Mesenchymal stem cell (in vitro differentiated cells and primary cell): ENCODE data around the gene RPL31.

ENCODE experiments used
- DNase-seq: peaks from one replicate; pipeline ENCODE4 v3.0.0-alpha.2; 2013
- H2AFZ ChIP-seq: one replicate; pipeline ENCODE4 v1.6.1; 2013; ENCODE audit warnings: low read depth, mild to moderate bottlenecking, control low read depth, inconsistent platforms, low read length, moderate library complexity
- H2AK5ac ChIP-seq: 2 replicates; pipeline ENCODE4 v1.6.1; 2013; ENCODE audit warnings: low read length, moderate library complexity, mild to moderate bottlenecking, inconsistent platforms; ENCODE audit not compliant: severe bottlenecking
- H2BK120ac ChIP-seq: one replicate; pipeline ENCODE4 v1.6.1; 2013; ENCODE audit warnings: low read depth, mild to moderate bottlenecking, inconsistent platforms, low read length, moderate library complexity
- H2BK12ac ChIP-seq, 2 experiments: one replicate each; pipeline ENCODE4 v1.6.1; 2013; ENCODE audit warnings: inconsistent platforms in 2 of 2, low read length in 2 of 2, mild to moderate bottlenecking in 2 of 2, moderate library complexity in 2 of 2, control low read depth in 1 of 2
- H2BK15ac ChIP-seq: one replicate; pipeline ENCODE4 v1.6.1; 2013; ENCODE audit warnings: mild to moderate bottlenecking, low read depth, inconsistent platforms; ENCODE audit not compliant: poor library complexity, severe bottlenecking
- H2BK5ac ChIP-seq: 2 replicates; pipeline ENCODE4 v1.6.1; 2013; ENCODE audit warnings: low read depth, mild to moderate bottlenecking, low read length, control low read depth, inconsistent platforms; ENCODE audit not compliant: poor library complexity, severe bottlenecking
- H3K14ac ChIP-seq, 2 experiments: one replicate each; pipeline ENCODE4 v1.6.1; 2013; ENCODE audit warnings: inconsistent platforms in 2 of 2, low read length in 2 of 2, control low read depth in 1 of 2, mild to moderate bottlenecking in 1 of 2, moderate library complexity in 1 of 2
- H3K18ac ChIP-seq, 2 experiments: one replicate each; pipeline ENCODE4 v1.6.1; 2013; ENCODE audit warnings: inconsistent platforms in 2 of 2, low read length in 2 of 2, control low read depth in 1 of 2, low read depth in 1 of 2, mild to moderate bottlenecking in 1 of 2
- H3K23ac ChIP-seq, 2 experiments: one replicate each; pipeline ENCODE4 v1.6.1; 2013; ENCODE audit warnings: inconsistent platforms in 2 of 2, low read length in 2 of 2, mild to moderate bottlenecking in 2 of 2, moderate library complexity in 2 of 2, control low read depth in 1 of 2
- H3K27ac ChIP-seq: 2 replicates; pipeline ENCODE4 v1.5.1; 2013; ENCODE audit warnings: mild to moderate bottlenecking, moderate library complexity, low read length, control low read depth, inconsistent platforms; ENCODE audit not compliant: poor library complexity, severe bottlenecking
- H3K27me3 ChIP-seq, 2 experiments: 2 replicates each; pipeline versions ENCODE4 v1.6.1 to v1.7.0; 2013; ENCODE audit warnings: low read length in 2 of 2, mild to moderate bottlenecking in 2 of 2, moderate library complexity in 2 of 2, control low read depth in 1 of 2, inconsistent platforms in 1 of 2; ENCODE audit not compliant: control insufficient read depth in 1 of 2, insufficient read depth in 1 of 2
- H3K36me3 ChIP-seq, 2 experiments: 2 replicates each; pipeline versions ENCODE4 v1.6.1 to v1.7.0; 2013; ENCODE audit warnings: low read length in 2 of 2, control low read depth in 1 of 2, inconsistent platforms in 1 of 2, low read depth in 1 of 2, mild to moderate bottlenecking in 1 of 2; ENCODE audit not compliant: insufficient read depth in 2 of 2, control insufficient read depth in 1 of 2
- H3K4ac ChIP-seq, 2 experiments: one replicate each; pipeline ENCODE4 v1.6.1; 2013; ENCODE audit warnings: inconsistent platforms in 2 of 2, low read length in 2 of 2, mild to moderate bottlenecking in 2 of 2, moderate library complexity in 2 of 2, control low read depth in 1 of 2, low read depth in 1 of 2
- H3K4me1 ChIP-seq: 2 replicates; pipeline ENCODE4 v1.6.1; 2013; ENCODE audit warnings: low read depth, low read length, control low read depth; ENCODE audit not compliant: control insufficient read depth, insufficient read depth
- H3K4me2 ChIP-seq: 2 replicates; pipeline ENCODE4 v1.6.1; 2013; ENCODE audit warnings: low read length, mild to moderate bottlenecking, inconsistent platforms; ENCODE audit not compliant: poor library complexity, severe bottlenecking
- H3K4me3 ChIP-seq, 2 experiments: 2 replicates each; pipeline versions ENCODE4 v1.5.1 to v1.7.0; 2013; ENCODE audit warnings: low read length in 2 of 2, mild to moderate bottlenecking in 2 of 2, control low read depth in 1 of 2, low read depth in 1 of 2; ENCODE audit not compliant: insufficient read depth in 1 of 2
- H3K79me1 ChIP-seq: replicated peaks from 2 replicates; pipeline ENCODE4 v1.6.1; 2013; ENCODE audit warnings: mild to moderate bottlenecking, control low read depth, low read length, inconsistent platforms; ENCODE audit not compliant: poor library complexity, severe bottlenecking
- H3K9ac ChIP-seq: 2 replicates; pipeline ENCODE4 v1.7.0; 2013; ENCODE audit warnings: mild to moderate bottlenecking, low read length, moderate library complexity
- H3K9me3 ChIP-seq: 2 replicates; pipeline ENCODE4 v1.7.0; 2013; ENCODE audit warnings: mild to moderate bottlenecking, low read length; ENCODE audit not compliant: control insufficient read depth
- H4K8ac ChIP-seq: one replicate; pipeline ENCODE4 v1.6.1; 2013; ENCODE audit warnings: inconsistent platforms, mild to moderate bottlenecking, low read length, moderate library complexity
- H4K91ac ChIP-seq: one replicate; pipeline ENCODE4 v1.6.1; 2013; ENCODE audit warnings: mild to moderate bottlenecking, low read length, inconsistent platforms
- WGBS: methylation state at CpG from one replicate; pipeline ENCODE4 v1.1.7; 2013; ENCODE audit warnings: mixed read lengths; 5-methylcytosine and 5-hydroxymethylcytosine counted together

RPL31 gene

DNA sequence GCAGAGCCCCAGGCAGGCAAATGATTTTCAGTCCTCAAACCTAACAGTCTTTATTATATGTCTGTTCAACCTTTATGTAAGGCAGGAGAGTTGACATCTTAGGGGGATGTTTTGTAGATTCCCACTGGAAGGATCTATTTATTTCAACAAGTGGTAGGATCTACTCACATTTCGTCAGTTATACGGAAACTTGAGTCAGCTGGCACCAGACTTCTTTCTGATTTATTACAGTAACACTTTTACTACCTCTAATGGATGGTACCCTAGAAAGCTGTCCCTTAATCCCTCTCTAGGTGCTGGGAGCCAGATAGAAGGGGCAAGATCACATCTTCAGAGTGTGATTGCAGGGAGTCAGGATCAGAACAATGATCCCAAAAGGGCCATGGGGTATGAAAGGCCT lies 2.1 kb upstream of the RPL31 start:
- Histone ChIP-seq H2BK15ac (no peak overlapping the region), H3K14ac (no peak overlapping the region), H3K4ac (no peak overlapping the region), H3K4me3 (no peak overlapping the region), H3K18ac (no peak overlapping the region), H2AFZ (no peak overlapping the region), H3K9ac (no peak overlapping the region), H3K79me1 (peaks cover 2% of the 10 kb centered on the region), H2AK5ac (no peak overlapping the region), H4K8ac (no peak overlapping the region), H2BK5ac (no peak overlapping the region), H3K36me3 (peaks cover 8 to 26% of the 10 kb centered on the region in 2 experiments), H3K23ac (no peak overlapping the region), H2BK120ac (no peak overlapping the region), H3K4me1 (peaks cover 12% of the 10 kb centered on the region), H2BK12ac (no peak overlapping the region), H4K91ac (no peak overlapping the region), H3K9me3 (no peaks in the 10 kb centered on the region), H3K27ac (no peak overlapping the region), H3K4me2 (no peak overlapping the region), H3K27me3 (no peaks in the 10 kb centered on the region)
- WGBS: no CpG with 5 or more reads among the region's 2 CpGs
- DNase-seq: no peak

DNA sequence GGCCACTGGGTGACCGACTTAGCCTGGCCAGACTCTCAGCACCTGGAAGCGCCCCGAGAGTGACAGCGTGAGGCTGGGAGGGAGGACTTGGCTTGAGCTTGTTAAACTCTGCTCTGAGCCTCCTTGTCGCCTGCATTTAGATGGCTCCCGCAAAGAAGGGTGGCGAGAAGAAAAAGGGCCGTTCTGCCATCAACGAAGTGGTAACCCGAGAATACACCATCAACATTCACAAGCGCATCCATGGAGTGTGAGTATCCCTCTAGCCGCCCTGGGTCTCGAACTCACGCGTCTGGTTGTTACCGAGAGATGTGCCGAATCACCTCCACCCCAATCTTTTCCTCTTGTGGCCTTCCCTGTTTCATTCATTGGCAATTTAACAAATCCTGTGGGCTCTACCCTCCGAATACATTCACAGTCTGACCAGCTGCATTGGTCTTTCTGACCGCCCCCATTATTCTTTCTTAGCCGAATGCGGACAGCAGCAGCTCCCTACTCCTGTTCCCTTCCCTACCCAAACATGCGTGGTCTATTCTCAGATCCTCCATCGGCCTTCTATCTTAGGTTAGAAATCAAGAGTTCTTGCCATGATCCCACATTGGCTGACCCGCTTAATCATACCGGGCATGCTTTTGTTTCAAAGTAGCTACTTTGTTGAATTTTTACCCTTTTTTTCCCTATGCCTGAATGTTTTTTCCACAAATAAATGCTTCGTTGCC lies 631 bp downstream of the RPL31 start:
- H3K23ac ChIP-seq: peak overlapping the region in 1 of 2 experiments; percentile 45
- under 1% methylated on average over 26 of the region's 26 CpGs for WGBS
- H2AFZ ChIP-seq: no peak overlapping the region
- peak overlapping the region; percentile 84 to 98 for H3K4me3 ChIP-seq
- peak overlapping the region; percentile 34 to 60 for H3K18ac ChIP-seq
- H2BK15ac ChIP-seq: no peak overlapping the region
- H2BK12ac ChIP-seq: no peak overlapping the region
- H4K8ac ChIP-seq: peak overlapping the region; percentile 96
- peak overlapping the region; percentile 27 to 94 for H3K4ac ChIP-seq
- H2BK5ac ChIP-seq: peak overlapping the region; percentile 89
- peaks cover 19 to 46% of the 10 kb centered on the region in 2 experiments for H3K36me3 ChIP-seq
- peak overlapping the region; percentile 99 for H3K9ac ChIP-seq
- no peaks in the 10 kb centered on the region for H3K9me3 ChIP-seq
- H3K27me3 ChIP-seq: no peaks in the 10 kb centered on the region
- peaks cover 17% of the 10 kb centered on the region for H3K4me1 ChIP-seq
- H3K14ac ChIP-seq: peak overlapping the region; percentile 46 to 77
- peak overlapping the region; percentile 78 for H4K91ac ChIP-seq
- peak overlapping the region; percentile 63 for H3K4me2 ChIP-seq
- DNase-seq: peak; percentile 42
- peaks cover 4% of the 10 kb centered on the region for H3K79me1 ChIP-seq
- H3K27ac ChIP-seq: peak overlapping the region; percentile 95
- H2BK120ac ChIP-seq: peak overlapping the region; percentile 54
- peak overlapping the region; percentile 33 for H2AK5ac ChIP-seq

DNA sequence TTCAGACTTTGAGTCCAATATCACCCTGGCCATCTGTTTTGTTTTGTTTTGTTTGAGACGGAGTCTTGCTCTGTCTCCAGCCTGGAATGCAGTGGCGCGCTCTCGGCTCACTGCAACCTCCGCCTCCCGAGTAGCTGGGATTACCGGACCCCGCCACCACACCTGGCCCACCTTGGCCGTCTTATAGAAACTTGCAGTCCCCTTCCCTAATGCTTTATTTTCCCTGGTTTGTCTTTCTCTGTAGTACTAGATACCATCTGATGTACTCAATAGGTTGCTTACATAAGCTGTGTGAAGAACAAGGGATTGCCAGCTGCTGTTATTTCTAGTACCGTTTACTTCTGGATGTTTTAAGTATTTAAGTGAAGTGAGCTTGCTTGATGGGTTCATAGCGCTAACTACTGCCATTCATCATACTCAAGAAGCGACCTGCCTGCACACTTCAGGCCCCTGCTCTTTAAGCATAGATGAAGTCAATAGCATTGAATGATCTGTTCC lies 1.2 kb downstream of the RPL31 start:
- Histone ChIP-seq H3K36me3 (peaks cover 24 to 52% of the 10 kb centered on the region in 2 experiments), H4K8ac (no peak overlapping the region), H2BK120ac (no peak overlapping the region), H3K4me3 (peak overlapping the region; percentile 42 to 98), H3K27ac (no peak overlapping the region), H2BK5ac (no peak overlapping the region), H3K27me3 (no peaks in the 10 kb centered on the region), H3K79me1 (peaks cover 4% of the 10 kb centered on the region), H2BK15ac (no peak overlapping the region), H2AFZ (no peak overlapping the region), H3K23ac (no peak overlapping the region), H4K91ac (no peak overlapping the region), H3K9ac (peak overlapping the region; percentile 99), H3K14ac (no peak overlapping the region), H3K18ac (no peak overlapping the region), H2AK5ac (no peak overlapping the region), H3K4me2 (peak overlapping the region; percentile 63), H2BK12ac (no peak overlapping the region), H3K9me3 (no peaks in the 10 kb centered on the region), H3K4me1 (peaks cover 17% of the 10 kb centered on the region), H3K4ac (no peak overlapping the region)
- peak; percentile 49 for DNase-seq
- 3% methylated on average over 7 of the region's 12 CpGs for WGBS

DNA sequence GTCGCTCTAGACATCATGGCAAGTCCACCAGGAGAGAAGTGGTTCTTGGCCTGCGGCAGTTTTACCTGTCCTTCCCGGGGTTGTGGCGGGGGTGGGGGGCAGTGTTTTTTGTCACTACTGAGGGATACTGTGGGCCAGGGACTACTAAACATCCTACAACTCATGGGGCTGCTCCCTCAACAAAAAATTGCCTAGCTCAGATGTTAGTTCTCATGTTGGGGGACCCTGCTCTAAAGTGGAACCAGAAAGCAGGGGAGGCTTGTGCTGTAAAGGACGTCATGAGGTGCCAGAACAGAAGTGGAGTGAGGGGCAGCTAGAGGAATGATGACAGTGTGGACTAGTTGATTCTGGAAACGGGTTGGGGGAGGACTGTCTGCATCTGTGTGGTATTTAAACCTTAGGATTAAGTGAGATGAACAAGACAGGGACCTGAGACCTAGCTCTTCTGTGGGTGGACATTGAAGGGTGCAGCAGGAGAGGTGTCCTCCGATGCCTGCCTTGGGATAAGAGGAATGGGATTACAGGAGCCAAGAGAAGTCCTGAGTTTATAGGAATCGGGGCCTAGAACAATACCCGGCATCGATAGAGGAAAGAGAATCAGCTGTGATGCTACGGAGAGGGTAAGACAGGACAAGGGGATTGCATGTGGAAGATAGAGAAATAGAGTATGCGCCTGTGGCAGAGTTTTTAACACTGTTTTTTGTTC lies 2.7 kb downstream of the RPL31 start:
- Histone ChIP-seq H3K4me3 (peak overlapping the region in 1 of 2 experiments; percentile 98), H3K4me2 (peak overlapping the region; percentile 9), H2BK5ac (no peak overlapping the region), H3K27me3 (no peaks in the 10 kb centered on the region), H3K27ac (no peak overlapping the region), H4K91ac (no peak overlapping the region), H3K4ac (no peak overlapping the region), H3K23ac (peak overlapping the region in 1 of 2 experiments; percentile 78), H2BK12ac (peak overlapping the region in 1 of 2 experiments; percentile 72), H2BK120ac (no peak overlapping the region), H2AK5ac (no peak overlapping the region), H3K4me1 (peaks cover 17% of the 10 kb centered on the region), H2BK15ac (no peak overlapping the region), H3K14ac (peak overlapping the region in 1 of 2 experiments; percentile 59), H3K9ac (peak overlapping the region; percentile 99), H4K8ac (peak overlapping the region; percentile 9), H3K18ac (no peak overlapping the region), H3K9me3 (no peaks in the 10 kb centered on the region), H3K36me3 (peaks cover 26 to 60% of the 10 kb centered on the region in 2 experiments), H2AFZ (no peak overlapping the region), H3K79me1 (peaks cover 4% of the 10 kb centered on the region)
- DNase-seq: no peak
- WGBS: 88% methylated on average over 11 of the region's 12 CpGs
